ENCODE results near the gene TBX15. TPM values are rescaled to one million over a fixed set of nuclear protein-coding genes. Genes with fewer than 3 reads are reported as not detected.
A peak's percentile ranks its signal among the peaks of the same experiment; 100 is the strongest.

TBX15 gene
- total RNA-seq, 1 donor from 2014 or later, result 33.9 TPM

- DNase-seq, result peak; percentile 25
Observed at GRCh38 chr1:119001181-119002027, 13.3 kb upstream of the TBX15 start.

- peak; percentile 8 for DNase-seq
Observed at GRCh38 chr1:119000371-119001180, 12.4 kb upstream of the TBX15 start.

GRCh38 chr1:118999348-119000071, 11.4 kb upstream of the TBX15 start:
- no peak for DNase-seq

- DNase-seq, result no peak
Observed at GRCh38 chr1:118998171-118998570, 10.0 kb upstream of the TBX15 start.

GRCh38 chr1:118997225-118997624, 9.1 kb upstream of the TBX15 start:
- no peak for DNase-seq

- DNase-seq, result no peak
Observed at GRCh38 chr1:118995312-118996016, 7.3 kb upstream of the TBX15 start.

- DNase-seq, result peak; percentile 25
Observed at GRCh38 chr1:118993700-118994026, 5.5 kb upstream of the TBX15 start.

- no peak for DNase-seq
Observed at GRCh38 chr1:118992868-118993699, 4.9 kb upstream of the TBX15 start.

GRCh38 chr1:118992237-118992825, 4.2 kb upstream of the TBX15 start:
- DNase-seq, result no peak

GRCh38 chr1:118991448-118991847, 3.3 kb upstream of the TBX15 start:
- DNase-seq, result no peak

- peak; percentile 81 for DNase-seq
Observed at GRCh38 chr1:118990513-118991152, 2.5 kb upstream of the TBX15 start.

- DNase-seq, result peak; percentile 56
Observed at GRCh38 chr1:118989878-118990378, 1.8 kb upstream of the TBX15 start.

- DNase-seq, result peak; percentile 49
Observed at GRCh38 chr1:118989006-118989815, 1.1 kb upstream of the TBX15 start.

GRCh38 chr1:118987468-118988185, 516 bp downstream of the TBX15 start:
- DNase-seq, result no peak

GRCh38 chr1:118986555-118987467, 1.3 kb downstream of the TBX15 start:
- DNase-seq, result peak; percentile 49

- peak; percentile 24 for DNase-seq
Observed at GRCh38 chr1:118985640-118986554, 2.2 kb downstream of the TBX15 start.
